HepG2 (cell line): ENCODE results near the gene ZBTB25. TPM values are rescaled to one million over a fixed set of nuclear protein-coding genes. Genes with fewer than 3 reads are reported as not detected.

Experiments used
- ATAC-seq: fragments of 200-7000 bp; cut with Tn5 transposase; 3 replicates; pipeline ENCODE4 v1.9.1; 2020; ENCODE audit warnings: mild to moderate bottlenecking, moderate library complexity
- BruUV-seq: library from RNA; stranded (reverse); fragments of 400-500 nt; replicated peaks from 2 replicates; lab custom pipeline; 2021; lab: Mats Ljungman, UMichigan
- CTCF ChIA-PET: fragments of 300-600 bp; formaldehyde crosslinking; extraction: SDS; loops from one replicate; lab custom pipeline; 2021; ENCODE audit warnings: low total read pairs, inconsistent platforms, low intra/inter-chr PET ratio; lab: Yijun Ruan, JAX
- POLR2A ChIA-PET: fragments of 350-600 bp; sonication (Branson Sonifier 250); formaldehyde crosslinking; loops from one replicate; lab custom pipeline; 2020; ENCODE audit warnings: antibody characterized with exemption, inconsistent platforms; lab: Yijun Ruan, JAX
- DNase-seq: peaks from one replicate; pipeline ENCODE4 v3.0.0-alpha.2; 2015; ENCODE audit warnings: low spot score
- FAIRE-seq: peaks from 3 replicates; lab custom pipeline; 2011; peaks lifted over from hg19 to GRCh38; lab: Jason Lieb, UNC
- H2AFZ ChIP-seq: one replicate; pipeline ENCODE4 v1.6.1; 2011; ENCODE audit warnings: low read length, inconsistent platforms
- H3K27ac ChIP-seq: fragments of 300-600 bp; 3 replicates; pipeline ENCODE4 v1.8.0; 2011; ENCODE audit warnings: mixed run types, mild to moderate bottlenecking, mixed read lengths, low read length, inconsistent platforms; ENCODE audit not compliant: insufficient read depth; ENCODE audit errors: extremely low read length
- H3K27me3 ChIP-seq, 2 experiments: fragments of 200-600 bp in 1 of 2; 2 replicates in 1 of 2; 3 replicates in 1 of 2; pipeline versions ENCODE4 v1.6.0 to v1.8.0; 2011; ENCODE audit warnings: low read length in 2 of 2, mild to moderate bottlenecking in 2 of 2, moderate library complexity in 2 of 2, inconsistent platforms in 1 of 2; ENCODE audit not compliant: insufficient read depth in 2 of 2, control insufficient read depth in 1 of 2
- H3K36me3 ChIP-seq, 2 experiments: fragments of 200-600 bp in 1 of 2; replicated peaks in 1 of 2; 2 replicates in 1 of 2; 3 replicates in 1 of 2; pipeline versions ENCODE4 v1.5.1 to v1.8.0; 2011; ENCODE audit warnings: low read length in 2 of 2, inconsistent platforms in 1 of 2; ENCODE audit not compliant: insufficient read depth in 2 of 2, control insufficient read depth in 1 of 2
- H3K4me1 ChIP-seq: 2 replicates; pipeline ENCODE4 v1.5.1; 2012; ENCODE audit warnings: low read length, inconsistent platforms; ENCODE audit not compliant: insufficient read depth
- H3K4me2 ChIP-seq: 2 replicates; pipeline ENCODE4 v1.6.0; 2011; ENCODE audit warnings: low read depth, low read length, inconsistent platforms
- H3K4me3 ChIP-seq, 3 experiments: fragments of 200-600 bp in 1 of 3; sonication (generic), shearing (Covaris generic) in 1 of 3; replicated peaks in 1 of 3; 2 replicates each; pipeline ENCODE4 v1.5.1; 2011 to 2016; ENCODE audit warnings: low read length in 3 of 3, inconsistent platforms in 2 of 3, low read depth in 2 of 3, mild to moderate bottlenecking in 2 of 3, control low read depth in 1 of 3, mixed read lengths in 1 of 3; ENCODE audit not compliant: insufficient read depth in 1 of 3
- H3K79me2 ChIP-seq: one replicate; pipeline ENCODE4 v1.6.1; 2011; ENCODE audit warnings: low read length, inconsistent platforms; ENCODE audit not compliant: insufficient read depth
- H3K9ac ChIP-seq: 2 replicates; pipeline ENCODE4 v1.6.0; 2011; ENCODE audit warnings: mild to moderate bottlenecking, low read depth, low read length, inconsistent platforms; ENCODE audit not compliant: insufficient read depth
- H3K9me3 ChIP-seq: 2 replicates; pipeline ENCODE4 v1.5.1; 2012; ENCODE audit warnings: mild to moderate bottlenecking, low read length
- H4K20me1 ChIP-seq: 2 replicates; pipeline ENCODE4 v1.6.0; 2011; ENCODE audit warnings: inconsistent platforms, mild to moderate bottlenecking, low read length, moderate library complexity; ENCODE audit not compliant: insufficient read depth
- ARNT2 ChIP-seq: sonication (generic); formaldehyde crosslinking; IDR thresholded peaks from 2 replicates; pipeline ENCODE4 v1.8.0; 2022; ENCODE audit warnings: mild to moderate bottlenecking, low read depth, missing genetic modification reagents, moderate library complexity
- JUNB ChIP-seq: sonication (generic); formaldehyde crosslinking; IDR thresholded peaks from 2 replicates; pipeline ENCODE4 v1.8.0; 2022; ENCODE audit warnings: missing genetic modification reagents, mild to moderate bottlenecking, borderline replicate concordance
- LRRFIP1 ChIP-seq: sonication (generic); formaldehyde crosslinking; conservative IDR thresholded peaks from 2 replicates; pipeline ENCODE4 v1.4.0; 2020; ENCODE audit warnings: missing genetic modification reagents
- MLX ChIP-seq: IDR thresholded peaks from 2 replicates; pipeline ENCODE4 v1.6.1; 2016
- PLSCR1 ChIP-seq: sonication (generic); formaldehyde crosslinking; IDR thresholded peaks from 2 replicates; pipeline ENCODE4 v1.5.0; 2020; ENCODE audit warnings: missing genetic modification reagents, mild to moderate bottlenecking, borderline replicate concordance
- SP140L ChIP-seq: sonication (generic); formaldehyde crosslinking; IDR thresholded peaks from 2 replicates; pipeline ENCODE4 v1.4.0; 2020; ENCODE audit warnings: missing genetic modification reagents, borderline replicate concordance
- SRF ChIP-seq: IDR thresholded peaks from 2 replicates; pipeline ENCODE4 v1.6.1; 2011; ENCODE audit warnings: mild to moderate bottlenecking, low read depth, low read length, moderate library complexity
- ZKSCAN5 ChIP-seq: sonication (generic); formaldehyde crosslinking; IDR thresholded peaks from 2 replicates; pipeline ENCODE4 v1.5.1; 2020; ENCODE audit warnings: mild to moderate bottlenecking, missing genetic modification reagents
- ZNF251 ChIP-seq: sonication (generic); formaldehyde crosslinking; IDR thresholded peaks from 2 replicates; pipeline ENCODE4 v1.9.0; 2021; ENCODE audit warnings: mild to moderate bottlenecking, missing genetic modification reagents
- ZNF569 ChIP-seq: sonication (generic); formaldehyde crosslinking; IDR thresholded peaks from 2 replicates; pipeline ENCODE4 v1.5.0; 2020; ENCODE audit warnings: mild to moderate bottlenecking, missing genetic modification reagents, moderate library complexity, borderline replicate concordance
- ZNF589 ChIP-seq: sonication (generic); formaldehyde crosslinking; conservative IDR thresholded peaks from 2 replicates; pipeline ENCODE4 v1.8.0; 2022; ENCODE audit warnings: mild to moderate bottlenecking, moderate library complexity, missing genetic modification reagents
- ZNF777 ChIP-seq: sonication (generic); formaldehyde crosslinking; IDR thresholded peaks from 2 replicates; pipeline ENCODE4 v1.4.0; 2020; ENCODE audit warnings: missing genetic modification reagents
- ZNF781 ChIP-seq: sonication (generic); formaldehyde crosslinking; IDR thresholded peaks from 2 replicates; pipeline ENCODE4 v1.5.1; 2020; ENCODE audit warnings: borderline replicate concordance, mild to moderate bottlenecking, missing genetic modification reagents; ENCODE audit errors: not compliant biosample characterization
- ZSCAN29 ChIP-seq: sonication (generic); formaldehyde crosslinking; conservative IDR thresholded peaks from 2 replicates; pipeline ENCODE4 v1.4.0; 2020; ENCODE audit warnings: mild to moderate bottlenecking, missing genetic modification reagents
- WGBS: methylation state at CpG from one replicate; pipeline ENCODE4 v1.1.6; 2017; ENCODE audit warnings: low lambda C conversion rate; 5-methylcytosine and 5-hydroxymethylcytosine counted together
- in situ Hi-C: cut with HindIII; loops from 2 replicates; pipeline ENCODE4 v1.10.0; 2017; ENCODE audit warnings: low pct_unique_long_range_greater_than_20kb; ENCODE audit not compliant: extremely low pct_ligation_motif_present
- intact Hi-C: fragments of 100-400 bp; cut with micrococcal nuclease; formaldehyde crosslinking; loops from one replicate; pipeline ENCODE4 v1.10.0; 2022; ENCODE audit not compliant: unreplicated experiment
- polyA plus RNA-seq, 8 experiments: library from polyadenylated mRNA; depleted of rRNA in 3 of 8; stranded (reverse) in 7 of 8; unstranded in 1 of 8; fragments of >200 nt; fragmentation: Illumina TruSeq in 4 of 8; extraction: Trizol in 4 of 8; gene quantifications; 2 replicates each; pipeline versions ENCODE4 v1.2.1 to v1.2.3, GENCODE V29; 2011 to 2016; ENCODE audit warnings: low read depth in 4 of 8, missing spikeins in 1 of 8, mixed read lengths in 1 of 8; ENCODE audit not compliant: insufficient read depth in 1 of 8
- total RNA-seq, 5 experiments: library from RNA; depleted of rRNA; stranded (reverse); fragments of >200 nt; fragmentation: Illumina TruSeq; extraction: Trizol; gene quantifications; 2 replicates each; pipeline ENCODE4 v1.2.3, GENCODE V29; 2016; ENCODE audit warnings: low read depth in 1 of 5

ZBTB25 gene
- total and polyA plus RNA-seq, 2 of the 13 experiments (the other 11 are each of a cell fraction or from before 2014, with no cell fraction given): 3.5 to 7.6 TPM

GRCh38 chr14:64506721-64507120 lies 3.1 kb upstream of the ZBTB25 start:
- intact Hi-C loops: no loop called here
- peak overlapping the region; percentile 91 for H3K4me2 ChIP-seq
- no peak overlapping the region for H3K27ac ChIP-seq
- H3K27me3 ChIP-seq: no peaks in the 10 kb centered on the region; a peak in 1 of 5 replicates
- no peak overlapping the region for H2AFZ ChIP-seq
- no peak for FAIRE-seq
- peaks cover 69% of the 10 kb centered on the region for H3K4me1 ChIP-seq
- no peak for TF ChIP-seq ZNF781 (CRISPR knock-in tag)
- no peak for TF ChIP-seq ZNF589 (CRISPR knock-in tag)
- TF ChIP-seq SP140L: no peak
- TF ChIP-seq MLX (CRISPR knock-in tag): no peak
- TF ChIP-seq ZSCAN29 (CRISPR knock-in tag): no peak
- TF ChIP-seq ZNF777: no peak
- TF ChIP-seq PLSCR1 (CRISPR knock-in tag): no peak
- TF ChIP-seq SRF: no peak
- no peak for TF ChIP-seq LRRFIP1 (CRISPR knock-in tag)
- TF ChIP-seq JUNB (CRISPR knock-in tag): no peak
- no peak for TF ChIP-seq ZNF569 (CRISPR knock-in tag)
- no peak for TF ChIP-seq ARNT2 (CRISPR knock-in tag)
- no peak for TF ChIP-seq ZNF251 (CRISPR knock-in tag)
- no peak for TF ChIP-seq ZKSCAN5 (CRISPR knock-in tag)
- ChIA-PET CTCF (no interaction called here), POLR2A (no interaction called here)
- 52% methylated on average over 3 of the region's 3 CpGs for WGBS
- DNase-seq: no peak
- ATAC-seq: no peak
- H3K9ac ChIP-seq: peak overlapping the region; percentile 30; the same call in 1 of the 2 replicates
- in situ Hi-C loops: no loop called here
- no peaks in the 10 kb centered on the region for H3K36me3 ChIP-seq
- H4K20me1 ChIP-seq: peaks cover 37% of the 10 kb centered on the region
- H3K4me3 ChIP-seq: peak overlapping the region; percentile 10 to 36 (median 26); a peak in 5 of 6 replicates
- no peaks in the 10 kb centered on the region for H3K9me3 ChIP-seq
- peaks cover 76% of the 10 kb centered on the region for H3K79me2 ChIP-seq
- no TSS peak for BruUV-seq
